DMS 273 (cell line): ENCODE data around the gene TSPEAR.
"Not testable (repeated sequence)": the region's sequence is repeated elsewhere in the genome, so short reads cannot be mapped to it uniquely, and the experiment has no call there.

Experiments used
- DNase-seq: peaks from one replicate; lab custom pipeline; 2025; ENCODE audit not compliant: unreplicated experiment; lab: John Stamatoyannopoulos, UW

The TSPEAR gene

GRCh38 chr21:44656868-44657267 is 54.5 kb downstream of the TSPEAR start:
- no peak for DNase-seq

DNA sequence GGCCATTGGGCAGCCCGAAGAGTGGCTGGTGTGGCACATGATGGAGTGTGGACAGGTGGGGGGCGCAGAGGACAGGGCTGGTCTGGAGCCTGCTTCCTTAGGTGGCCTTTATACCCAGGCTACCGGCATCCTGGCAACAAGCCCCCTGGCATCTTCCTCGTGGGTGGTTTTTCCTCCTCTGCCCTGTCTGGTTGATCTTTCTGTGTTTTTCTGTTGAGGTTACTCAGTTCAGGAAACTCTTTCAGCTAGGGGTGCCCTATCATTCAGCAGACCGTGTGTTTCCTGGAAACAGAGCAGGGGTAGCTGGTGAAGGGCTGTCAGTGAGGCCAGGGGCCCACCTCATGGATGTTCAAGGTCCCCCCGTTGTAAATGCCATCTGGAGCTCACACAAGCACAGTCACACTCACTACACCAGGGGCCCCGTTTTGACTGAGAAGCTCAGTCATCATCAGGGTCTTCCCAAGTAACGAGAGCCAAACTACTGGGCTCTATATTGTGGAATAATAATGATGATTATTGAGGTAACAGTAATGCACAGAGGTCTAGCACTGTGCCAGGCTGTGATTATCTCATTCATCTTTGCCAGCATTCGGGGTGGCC is 56.7 kb downstream of the TSPEAR start, which contains the start of gene KRTAP12-4:
Gene KRTAP12-4 (minus strand): TSS at position 84 of the 600 bp plus-strand sequence. CDS start 45 bp downstream, at position 39.
- DNase-seq, result no peak

DNA sequence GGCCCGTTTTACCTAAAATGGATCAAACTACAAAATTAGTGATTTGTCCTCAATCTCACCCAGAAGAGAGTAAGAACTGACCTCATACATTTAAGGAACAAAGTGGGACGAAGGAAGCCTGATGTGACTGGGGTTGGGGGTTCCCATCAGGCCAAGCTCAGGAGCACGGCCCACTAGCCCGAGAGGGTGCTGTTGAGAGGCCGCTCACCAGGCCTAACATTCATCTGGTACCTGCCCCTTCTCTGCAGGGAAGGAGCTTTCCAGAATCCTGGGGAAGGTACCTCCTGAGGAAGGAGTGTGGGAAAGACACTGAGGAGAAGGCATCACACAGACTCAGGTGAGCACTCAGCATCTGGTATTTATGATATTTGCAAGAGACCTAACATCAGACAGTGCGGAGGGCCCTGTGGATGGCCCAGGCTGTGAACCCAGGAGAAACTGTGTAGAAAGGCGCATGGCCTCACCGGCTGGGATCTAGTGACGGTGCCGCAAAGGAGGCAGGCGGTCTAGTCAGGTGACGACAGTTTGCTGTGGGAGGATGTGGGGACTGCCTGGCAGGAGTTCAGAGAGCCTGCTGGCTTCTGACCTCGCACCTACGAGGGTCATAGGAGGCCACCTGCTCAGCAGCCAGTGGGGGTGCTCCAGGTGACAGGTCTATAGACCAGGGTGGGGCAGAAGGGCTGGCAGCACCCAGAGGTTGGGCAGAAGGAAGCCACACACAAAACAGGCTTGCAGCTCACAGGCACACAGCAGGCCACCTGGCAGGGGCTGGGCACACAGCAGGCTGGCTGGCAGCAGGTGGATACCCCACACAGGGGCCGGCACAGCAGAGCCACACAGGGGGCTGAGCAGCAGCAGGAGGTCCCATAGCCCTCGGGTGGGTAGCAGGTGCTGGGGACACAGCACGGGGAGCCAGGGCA is 57.5 kb downstream of the TSPEAR start:
- no peak for DNase-seq

DNA sequence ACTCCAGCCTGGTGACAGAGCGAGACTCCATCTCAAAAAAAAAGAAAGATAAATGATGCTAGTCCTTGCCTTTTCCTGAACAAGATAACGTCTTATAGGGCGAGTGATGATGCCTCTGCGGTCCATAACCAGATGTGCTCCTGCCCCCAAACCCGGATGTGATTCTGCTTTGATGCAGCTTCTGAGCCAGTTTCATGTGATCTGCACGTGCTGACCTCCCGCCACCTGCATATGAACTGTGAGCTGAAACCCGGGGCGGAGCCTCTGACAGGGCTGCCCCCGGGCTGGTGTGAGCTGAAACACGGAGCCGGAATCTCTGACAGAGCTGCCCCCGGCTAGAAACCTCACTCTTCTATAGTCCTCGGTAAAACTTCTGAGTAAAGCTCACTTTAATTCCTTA is 58.2 kb downstream of the TSPEAR start:
- DNase-seq, result peak; percentile 17

DNA sequence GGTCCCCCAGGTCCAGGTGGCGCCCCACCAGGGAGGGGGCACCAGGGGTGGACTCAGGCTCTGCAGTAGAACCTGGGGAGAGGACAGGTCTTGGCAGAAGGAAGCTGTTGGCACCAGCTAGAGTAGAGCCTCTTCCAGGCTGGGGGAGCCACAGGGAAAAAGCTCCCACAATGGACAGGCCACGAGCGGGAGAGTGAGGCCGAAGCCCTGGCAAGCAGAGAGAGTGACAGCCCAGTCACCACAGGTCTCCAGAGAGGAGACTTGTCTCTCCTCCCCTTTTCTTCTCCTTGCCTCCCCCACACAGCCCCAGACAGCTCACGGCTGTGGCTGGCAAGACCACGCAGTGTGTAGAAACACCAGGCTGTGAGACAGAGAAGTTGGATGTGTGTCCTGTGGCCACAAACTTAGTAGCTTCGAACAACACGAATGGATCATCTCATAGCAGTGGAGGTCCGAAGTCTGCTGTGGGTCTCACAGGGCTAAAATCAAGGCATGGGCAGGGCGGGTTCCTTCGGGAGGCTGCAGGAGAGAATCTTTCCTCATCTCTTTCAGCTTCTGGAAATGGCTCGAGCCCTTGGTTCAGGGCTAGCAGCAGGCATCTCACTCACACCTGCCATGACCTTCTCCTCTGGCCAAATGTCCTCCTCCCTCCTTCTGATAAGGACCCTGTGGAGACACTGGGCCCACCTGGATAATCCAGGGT is 60.2 kb downstream of the TSPEAR start:
- DNase-seq, result no peak

DNA sequence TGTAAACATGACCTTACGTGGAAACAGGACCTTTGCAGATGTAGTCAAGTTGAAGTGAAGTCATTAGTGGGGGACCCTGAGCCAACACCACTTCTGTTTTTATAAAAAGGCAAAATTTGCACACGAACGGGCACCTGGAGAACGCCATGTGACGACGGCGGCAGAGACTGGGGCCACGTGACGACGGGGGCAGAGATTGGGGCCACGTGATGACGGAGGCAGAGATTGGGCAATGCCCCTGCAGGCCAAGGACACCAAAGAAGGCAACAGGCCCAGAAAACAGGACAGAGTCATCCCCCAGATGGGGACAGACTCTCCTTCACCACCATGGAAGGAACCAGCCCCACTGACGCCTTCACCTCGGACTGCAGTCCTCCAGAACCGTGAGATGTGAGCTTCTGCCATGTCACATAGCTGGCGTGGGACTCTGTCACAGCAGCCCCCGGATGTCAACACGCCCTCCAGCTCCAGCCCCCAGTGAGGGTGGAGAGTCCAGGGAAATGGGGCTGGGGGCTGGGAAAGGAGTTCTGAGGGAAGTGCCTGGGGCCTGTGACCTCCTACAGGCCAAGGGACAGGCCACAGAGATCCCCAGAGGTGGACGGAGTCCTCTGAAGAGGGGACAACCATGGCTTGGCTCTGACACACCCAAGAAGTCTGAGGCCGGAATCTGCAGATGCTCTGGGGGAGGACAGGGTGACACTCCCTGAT is 61.0 kb downstream of the TSPEAR start:
- DNase-seq, result no peak

DNA sequence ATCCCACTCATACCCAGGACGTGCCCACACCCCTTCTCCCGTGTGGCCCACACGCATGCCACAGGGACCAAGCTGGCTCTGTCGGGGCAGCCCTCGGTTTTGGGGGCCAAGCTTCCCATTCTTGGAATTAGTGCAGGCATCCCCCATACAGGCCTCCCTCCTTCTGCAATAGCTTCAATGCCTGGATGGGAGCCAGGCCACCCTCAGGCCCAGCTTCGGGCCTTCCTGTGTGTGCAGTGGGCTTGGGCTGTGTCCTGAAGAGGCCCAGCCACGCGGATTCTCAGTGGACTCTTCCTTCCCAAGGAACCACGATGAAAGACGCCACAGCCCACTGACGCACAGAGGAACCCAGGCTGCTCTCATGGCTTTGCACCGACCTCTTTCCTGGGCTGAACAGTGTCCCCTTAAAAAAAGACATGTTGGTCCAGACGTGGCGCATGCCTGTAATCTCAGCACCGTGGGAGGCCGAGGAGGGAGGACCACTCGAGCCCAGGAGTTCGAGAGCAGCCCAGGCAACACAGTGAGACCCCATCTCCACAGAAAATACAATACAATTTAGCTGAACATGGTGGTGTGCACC is 61.8 kb downstream of the TSPEAR start:
- DNase-seq, result no peak

DNA sequence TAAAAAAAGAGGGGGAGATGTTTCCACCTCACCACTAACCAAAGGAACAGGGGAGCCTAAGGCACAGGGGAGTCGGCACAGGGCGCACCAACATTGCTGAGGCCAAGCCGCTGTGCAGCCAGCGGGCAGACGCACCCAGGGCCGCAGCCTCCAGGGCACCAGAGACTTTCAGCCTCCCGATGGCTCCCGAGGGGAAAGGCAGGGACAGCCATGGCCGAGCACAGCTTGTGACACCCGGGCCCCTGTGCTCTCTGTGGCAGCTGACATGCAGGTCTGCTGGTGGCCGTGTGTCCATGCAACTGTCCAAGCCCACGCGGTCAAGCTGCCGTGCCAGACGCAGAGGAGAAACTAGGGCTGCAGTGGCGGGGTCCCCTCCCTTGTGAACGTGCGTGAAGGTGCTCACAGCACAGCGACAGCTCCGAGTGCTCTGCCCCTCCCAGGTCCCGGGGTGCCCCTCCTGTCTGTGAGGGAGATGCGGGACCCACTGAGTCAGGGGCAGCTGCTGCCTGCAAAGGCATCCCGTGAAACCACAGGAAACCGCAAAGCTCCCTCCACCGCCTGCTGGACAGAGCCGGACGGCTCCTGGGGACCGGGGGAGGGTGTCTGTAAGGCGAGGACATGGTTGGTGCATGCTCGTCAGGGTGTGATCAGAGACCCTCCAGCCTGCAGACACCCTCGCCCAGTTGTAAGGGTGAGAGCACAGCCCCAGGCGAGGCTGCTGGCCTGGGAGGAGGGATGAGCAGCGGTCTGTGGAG is 62.6 kb downstream of the TSPEAR start:
- no peak for DNase-seq

GRCh38 chr21:44647222-44647552 is 64.2 kb downstream of the TSPEAR start:
- DNase-seq, result peak; percentile 83

DNA sequence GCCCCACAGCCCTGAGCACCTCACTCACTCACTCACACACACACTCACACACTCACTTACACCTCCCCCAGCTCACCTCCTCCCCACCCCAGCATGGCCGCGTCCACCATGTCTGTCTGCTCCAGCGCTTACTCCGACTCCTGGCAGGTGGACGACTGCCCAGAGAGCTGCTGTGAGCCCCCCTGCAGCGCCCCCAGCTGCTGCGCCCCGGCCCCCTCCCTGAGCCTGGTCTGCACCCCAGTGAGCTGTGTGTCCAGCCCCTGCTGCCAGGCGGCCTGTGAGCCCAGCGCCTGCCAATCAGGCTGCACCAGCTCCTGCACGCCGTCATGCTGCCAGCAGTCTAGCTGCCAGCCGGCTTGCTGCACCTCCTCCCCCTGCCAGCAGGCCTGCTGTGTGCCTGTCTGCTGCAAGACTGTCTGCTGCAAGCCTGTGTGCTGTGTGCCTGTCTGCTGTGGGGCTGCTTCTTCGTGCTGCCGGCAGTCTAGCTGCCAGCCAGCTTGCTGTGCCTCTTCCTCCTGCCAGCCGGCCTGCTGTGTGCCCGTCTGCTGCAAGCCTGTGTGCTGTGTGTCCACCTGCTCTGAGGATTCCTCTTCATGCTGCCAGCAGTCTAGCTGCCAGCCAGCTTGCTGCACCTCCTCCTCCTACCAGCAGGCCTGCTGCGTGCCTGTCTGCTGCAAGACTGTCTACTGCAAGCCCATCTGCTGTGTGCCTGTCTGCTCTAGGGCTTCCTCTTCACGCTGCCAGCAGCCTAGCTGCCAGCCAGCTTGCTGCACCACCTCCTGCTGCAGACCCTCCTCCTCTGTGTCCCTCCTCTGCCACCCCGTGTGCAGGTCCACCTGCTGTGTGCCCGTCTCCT is 64.8 kb downstream of the TSPEAR start, which contains the start of gene KRTAP10-11:
Gene KRTAP10-11 (plus strand): TSS at position 49 of the 856 bp plus-strand sequence. CDS start 45 bp downstream, at position 94.
- peak; percentile 83 for DNase-seq

GRCh38 chr21:44644878-44645277 is 66.5 kb downstream of the TSPEAR start:
- DNase-seq, result no peak

- no peak for DNase-seq
These were observed 67.5 kb downstream of the TSPEAR start for GRCh38 chr21:44643741-44644310.

GRCh38 chr21:44640761-44641160 is 70.6 kb downstream of the TSPEAR start:
- no peak for DNase-seq

- no peak for DNase-seq
These were observed 72.1 kb downstream of the TSPEAR start for GRCh38 chr21:44639331-44639655.

DNA sequence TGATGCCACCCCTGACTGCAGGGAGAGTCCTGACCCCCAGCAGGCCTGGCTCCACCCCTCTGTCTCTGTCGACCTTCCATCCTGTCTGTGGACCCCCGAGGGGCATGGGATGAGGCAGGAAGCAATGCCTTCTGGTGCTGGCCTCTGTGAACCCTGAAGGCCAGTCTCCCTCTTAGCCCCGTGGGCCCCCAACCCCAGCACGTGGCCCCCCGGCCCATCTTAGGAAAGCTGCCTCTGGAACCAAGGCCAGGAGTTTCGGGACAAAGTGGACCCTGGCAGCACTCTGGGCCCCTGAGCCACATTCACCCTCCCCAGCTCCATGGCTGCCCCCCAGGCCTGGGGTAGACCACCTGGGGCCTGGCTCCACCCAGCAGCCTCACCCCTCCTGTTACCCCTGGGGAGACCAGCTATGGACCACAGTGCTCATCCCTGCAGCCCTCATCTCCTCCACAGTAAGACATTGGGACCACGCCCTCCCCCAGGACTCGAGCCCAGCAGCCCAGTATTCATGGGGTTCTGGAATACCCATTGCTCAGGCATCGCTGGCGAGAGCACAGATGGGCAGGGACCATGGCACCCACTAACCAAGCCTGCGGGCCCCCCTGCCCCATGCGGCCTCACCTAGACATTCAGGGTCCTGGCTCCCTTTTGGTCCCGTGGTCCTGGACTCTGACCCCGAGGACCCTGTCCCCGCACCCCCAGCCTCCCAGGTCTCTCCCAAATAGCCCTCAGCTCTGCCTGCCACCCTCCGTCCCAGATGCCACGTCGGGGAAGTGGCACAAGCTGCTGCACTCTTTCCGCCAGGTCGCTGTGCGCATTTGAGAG is 72.7 kb downstream of the TSPEAR start:
- DNase-seq, result not testable (repeated sequence)

DNA sequence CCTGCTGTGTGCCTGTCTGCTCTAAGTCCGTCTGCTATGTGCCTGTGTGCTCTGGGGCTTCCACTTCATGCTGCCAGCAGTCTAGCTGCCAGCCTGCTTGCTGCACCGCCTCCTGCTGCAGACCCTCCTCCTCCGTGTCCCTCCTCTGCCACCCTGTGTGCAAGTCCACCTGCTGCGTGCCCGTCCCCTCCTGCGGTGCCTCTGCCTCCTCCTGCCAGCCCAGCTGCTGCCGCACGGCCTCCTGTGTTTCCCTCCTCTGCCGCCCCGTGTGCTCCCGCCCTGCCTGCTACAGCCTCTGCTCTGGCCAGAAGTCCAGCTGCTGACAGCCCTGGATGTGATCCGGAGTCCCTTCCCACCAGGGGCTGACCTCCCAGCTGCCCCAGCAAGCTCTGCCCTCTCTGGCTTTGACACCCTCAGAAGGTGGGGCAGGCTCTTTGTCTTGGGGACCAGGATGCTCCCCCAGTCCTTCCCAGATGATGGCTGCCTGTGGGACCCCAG is 73.5 kb downstream of the TSPEAR start:
- peak; percentile 74 for DNase-seq

- DNase-seq, result peak; percentile 80
These were observed 74.1 kb downstream of the TSPEAR start, which contains the start of gene KRTAP10-10 for GRCh38 chr21:44637018-44637850. KRTAP10-10 (plus strand) TSS chr21:44637356; CDS start chr21:44637418, 62 bp downstream.
